Nephron progenitor cell (in vitro differentiated cells): Measurements from ENCODE around the gene SIMC1.
A peak's percentile ranks its signal among the peaks of the same experiment; 100 is the strongest.

Experiments used
- DNase-seq: peaks from one replicate; pipeline ENCODE4 v3.0.0; 2021
- H3K27ac Mint-ChIP-seq: 2 replicates; pipeline ENCODE4 v1.8.0; 2021; ENCODE audit warnings: mild to moderate bottlenecking, moderate library complexity, mixed read lengths
- H3K27me3 Mint-ChIP-seq: 2 replicates; pipeline ENCODE4 v1.8.0; 2021; ENCODE audit warnings: mild to moderate bottlenecking, low read depth, mixed read lengths; ENCODE audit not compliant: poor library complexity
- H3K36me3 Mint-ChIP-seq: 2 replicates; pipeline ENCODE4 v1.8.0; 2021; ENCODE audit warnings: low read depth, mixed read lengths
- H3K4me1 Mint-ChIP-seq: 2 replicates; pipeline ENCODE4 v1.8.0; 2021; ENCODE audit warnings: mixed read lengths
- H3K4me3 Mint-ChIP-seq: 2 replicates; pipeline ENCODE4 v1.8.0; 2021; ENCODE audit warnings: mild to moderate bottlenecking, moderate library complexity, mixed read lengths
- H3K9me3 Mint-ChIP-seq: 2 replicates; pipeline ENCODE4 v1.8.0; 2021; ENCODE audit warnings: mild to moderate bottlenecking, moderate library complexity, mixed read lengths
- CTCF ChIP-seq: fragments of 200-600 bp; sonication (generic); IDR thresholded peaks from 2 replicates; pipeline ENCODE4 v1.5.0; 2021; ENCODE audit warnings: antibody characterized with exemption

The SIMC1 gene

GRCh38 chr5:176320577-176320976 is 82.4 kb downstream of the SIMC1 start:
- no peak for TF ChIP-seq CTCF
- no peaks in the 10 kb centered on the region for H3K9me3 Mint-ChIP-seq
- H3K4me3 Mint-ChIP-seq, result no peak overlapping the region
- DNase-seq, result no peak
- no peak overlapping the region for H3K27ac Mint-ChIP-seq
- peaks cover 2% of the 10 kb centered on the region for H3K27me3 Mint-ChIP-seq
- H3K4me1 Mint-ChIP-seq, result no peaks in the 10 kb centered on the region
- H3K36me3 Mint-ChIP-seq, result peaks cover 69% of the 10 kb centered on the region

- H3K9me3 Mint-ChIP-seq, result peaks cover 16% of the 10 kb centered on the region
- no peak overlapping the region for H3K4me3 Mint-ChIP-seq
- H3K4me1 Mint-ChIP-seq, result no peaks in the 10 kb centered on the region
Observed at GRCh38 chr5:176334031-176334770, 96.0 kb downstream of the SIMC1 start.

GRCh38 chr5:176337913-176338312 is 99.7 kb downstream of the SIMC1 start:
- Mint-ChIP-seq H3K9me3 (peaks cover 13% of the 10 kb centered on the region), H3K36me3 (peaks cover 75% of the 10 kb centered on the region), H3K4me3 (no peak overlapping the region), H3K4me1 (no peaks in the 10 kb centered on the region), H3K27me3 (no peaks in the 10 kb centered on the region), H3K27ac (no peak overlapping the region)
- TF ChIP-seq CTCF, result no peak
- DNase-seq, result no peak

More at GRCh38 chr5:176334031-176334770, 96.0 kb downstream of the SIMC1 start:
- no peak for DNase-seq
- H3K36me3 Mint-ChIP-seq, result peaks cover 68% of the 10 kb centered on the region
- H3K27ac Mint-ChIP-seq, result no peak overlapping the region
- no peak for TF ChIP-seq CTCF
- no peaks in the 10 kb centered on the region for H3K27me3 Mint-ChIP-seq

- Mint-ChIP-seq H3K4me3 (no peak overlapping the region), H3K9me3 (peaks cover 3% of the 10 kb centered on the region), H3K27me3 (no peaks in the 10 kb centered on the region), H3K36me3 (peaks cover 72% of the 10 kb centered on the region), H3K4me1 (no peaks in the 10 kb centered on the region), H3K27ac (no peak overlapping the region)
- no peak for DNase-seq
- no peak for TF ChIP-seq CTCF
Observed at GRCh38 chr5:176339304-176339703, 101.1 kb downstream of the SIMC1 start.

GRCh38 chr5:176341325-176342157 is 103.3 kb downstream of the SIMC1 start:
- no peaks in the 10 kb centered on the region for H3K27me3 Mint-ChIP-seq
- H3K9me3 Mint-ChIP-seq, result no peaks in the 10 kb centered on the region
- no peak for TF ChIP-seq CTCF
- peak overlapping the region; percentile 10 for H3K27ac Mint-ChIP-seq
- no peak for DNase-seq
- H3K36me3 Mint-ChIP-seq, result peaks cover 72% of the 10 kb centered on the region
- H3K4me3 Mint-ChIP-seq, result no peak overlapping the region
- H3K4me1 Mint-ChIP-seq, result no peaks in the 10 kb centered on the region
